ENCODE measurements around the gene TNF. TPM values are rescaled to one million over a fixed set of nuclear protein-coding genes. Genes with fewer than 3 reads are reported as not detected.

The TNF gene
- total and polyA plus RNA-seq, 2 of the 13 experiments (the other 11 are each of a cell fraction or from before 2014, with no cell fraction given), result not detected

DNA sequence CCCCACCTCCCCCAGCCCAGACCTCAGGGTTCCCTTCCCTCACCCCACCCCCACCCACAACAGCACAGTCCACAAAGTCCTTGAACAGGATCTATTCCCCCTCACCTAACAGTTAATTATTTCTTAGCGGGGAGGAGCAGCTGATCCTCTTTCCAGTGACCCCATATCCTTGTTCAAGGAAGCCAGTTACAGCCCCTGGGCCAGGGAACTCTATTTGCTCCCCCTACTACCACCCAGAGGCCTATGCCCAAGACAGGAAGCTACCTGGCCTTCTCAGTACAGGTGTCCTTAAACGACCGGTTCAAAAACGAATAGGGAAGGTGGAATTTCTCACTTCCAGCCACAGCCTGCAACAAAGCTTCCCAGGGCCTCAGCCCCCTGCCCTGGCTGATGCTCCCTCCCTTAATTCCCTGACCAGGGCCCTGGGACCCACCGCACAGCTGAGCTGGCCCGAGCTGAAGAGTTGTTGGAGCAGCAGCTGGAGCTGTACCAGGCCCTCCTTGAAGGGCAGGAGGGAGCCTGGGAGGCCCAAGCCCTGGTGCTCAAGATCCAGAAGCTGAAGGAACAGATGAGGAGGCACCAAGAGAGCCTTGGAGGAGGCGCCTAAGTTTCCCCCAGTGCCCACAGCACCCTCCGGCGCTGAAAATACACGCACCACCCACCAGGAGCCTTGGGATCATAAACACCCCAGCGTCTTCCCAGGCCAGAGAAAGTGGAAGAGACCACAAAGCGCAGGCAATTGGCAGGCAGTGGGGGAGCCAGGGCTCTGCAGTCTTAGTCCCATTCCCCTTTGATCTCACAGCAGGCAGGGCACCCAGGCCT, 45.8 kb upstream of the TNF start (continued):
- TF ChIP-seq, protein P1, sequence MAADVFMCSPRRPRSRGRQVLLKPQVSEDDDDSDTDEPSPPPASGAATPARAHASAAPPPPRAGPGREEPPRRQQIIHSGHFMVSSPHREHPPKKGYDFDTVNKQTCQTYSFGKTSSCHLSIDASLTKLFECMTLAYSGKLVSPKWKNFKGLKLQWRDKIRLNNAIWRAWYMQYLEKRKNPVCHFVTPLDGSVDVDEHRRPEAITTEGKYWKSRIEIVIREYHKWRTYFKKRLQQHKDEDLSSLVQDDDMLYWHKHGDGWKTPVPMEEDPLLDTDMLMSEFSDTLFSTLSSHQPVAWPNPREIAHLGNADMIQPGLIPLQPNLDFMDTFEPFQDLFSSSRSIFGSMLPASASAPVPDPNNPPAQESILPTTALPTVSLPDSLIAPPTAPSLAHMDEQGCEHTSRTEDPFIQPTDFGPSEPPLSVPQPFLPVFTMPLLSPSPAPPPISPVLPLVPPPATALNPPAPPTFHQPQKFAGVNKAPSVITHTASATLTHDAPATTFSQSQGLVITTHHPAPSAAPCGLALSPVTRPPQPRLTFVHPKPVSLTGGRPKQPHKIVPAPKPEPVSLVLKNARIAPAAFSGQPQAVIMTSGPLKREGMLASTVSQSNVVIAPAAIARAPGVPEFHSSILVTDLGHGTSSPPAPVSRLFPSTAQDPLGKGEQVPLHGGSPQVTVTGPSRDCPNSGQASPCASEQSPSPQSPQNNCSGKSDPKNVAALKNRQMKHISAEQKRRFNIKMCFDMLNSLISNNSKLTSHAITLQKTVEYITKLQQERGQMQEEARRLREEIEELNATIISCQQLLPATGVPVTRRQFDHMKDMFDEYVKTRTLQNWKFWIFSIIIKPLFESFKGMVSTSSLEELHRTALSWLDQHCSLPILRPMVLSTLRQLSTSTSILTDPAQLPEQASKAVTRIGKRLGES (CRISPR knock-in tag; IDR thresholded peaks at IDR 0.05; ENCODE audit: borderline replicate concordance), result 0 out of 2 replicates have a peak, but pooled peaks have one; percentile 25
- peak; percentile 73 for TF ChIP-seq CCAR2 (optimal IDR thresholded peaks at IDR 0.05; ENCODE audit: low read depth, low read length)
- TF ChIP-seq ZNF180 (CRISPR knock-in tag; IDR thresholded peaks at IDR 0.05; ENCODE audit: borderline replicate concordance, low read depth), result 0 out of 2 replicates have a peak, but pooled peaks have one; percentile 41
- 0 out of 2 replicates have a peak, but pooled peaks have one; percentile 1 for TF ChIP-seq HMG20B (CRISPR knock-in tag; conservative IDR thresholded peaks at IDR 0.05)
- TF ChIP-seq ZC3H13 (CRISPR knock-in tag; IDR thresholded peaks at IDR 0.05), result peak; percentile 16; the same call in 1 of the 2 replicates
- TF ChIP-seq ZNF850 (CRISPR knock-in tag; conservative IDR thresholded peaks at IDR 0.05), result 0 out of 2 replicates have a peak, but pooled peaks have one; percentile 47
- TF ChIP-seq HCFC1 (IDR thresholded peaks at IDR 0.05; ENCODE audit: low read depth, low read length), result no peak
- TF ChIP-seq, protein P2, sequence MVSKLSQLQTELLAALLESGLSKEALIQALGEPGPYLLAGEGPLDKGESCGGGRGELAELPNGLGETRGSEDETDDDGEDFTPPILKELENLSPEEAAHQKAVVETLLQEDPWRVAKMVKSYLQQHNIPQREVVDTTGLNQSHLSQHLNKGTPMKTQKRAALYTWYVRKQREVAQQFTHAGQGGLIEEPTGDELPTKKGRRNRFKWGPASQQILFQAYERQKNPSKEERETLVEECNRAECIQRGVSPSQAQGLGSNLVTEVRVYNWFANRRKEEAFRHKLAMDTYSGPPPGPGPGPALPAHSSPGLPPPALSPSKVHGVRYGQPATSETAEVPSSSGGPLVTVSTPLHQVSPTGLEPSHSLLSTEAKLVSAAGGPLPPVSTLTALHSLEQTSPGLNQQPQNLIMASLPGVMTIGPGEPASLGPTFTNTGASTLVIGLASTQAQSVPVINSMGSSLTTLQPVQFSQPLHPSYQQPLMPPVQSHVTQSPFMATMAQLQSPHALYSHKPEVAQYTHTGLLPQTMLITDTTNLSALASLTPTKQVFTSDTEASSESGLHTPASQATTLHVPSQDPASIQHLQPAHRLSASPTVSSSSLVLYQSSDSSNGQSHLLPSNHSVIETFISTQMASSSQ (IDR thresholded peaks at IDR 0.05; ENCODE audit: low read depth), result peak; percentile 84
- TF ChIP-seq, protein P2 (CRISPR knock-in tag; IDR thresholded peaks at IDR 0.05; ENCODE audit: borderline replicate concordance), result peak; percentile 81
- peak; percentile 35 for TF ChIP-seq THAP11 (CRISPR knock-in tag; IDR thresholded peaks at IDR 0.05)
- peak; percentile 58; the same call in 1 of the 2 replicates for TF ChIP-seq POLR2AphosphoS5 (IDR thresholded peaks at IDR 0.05; ENCODE audit: low read depth, low read length)
- TF ChIP-seq, protein P3, sequence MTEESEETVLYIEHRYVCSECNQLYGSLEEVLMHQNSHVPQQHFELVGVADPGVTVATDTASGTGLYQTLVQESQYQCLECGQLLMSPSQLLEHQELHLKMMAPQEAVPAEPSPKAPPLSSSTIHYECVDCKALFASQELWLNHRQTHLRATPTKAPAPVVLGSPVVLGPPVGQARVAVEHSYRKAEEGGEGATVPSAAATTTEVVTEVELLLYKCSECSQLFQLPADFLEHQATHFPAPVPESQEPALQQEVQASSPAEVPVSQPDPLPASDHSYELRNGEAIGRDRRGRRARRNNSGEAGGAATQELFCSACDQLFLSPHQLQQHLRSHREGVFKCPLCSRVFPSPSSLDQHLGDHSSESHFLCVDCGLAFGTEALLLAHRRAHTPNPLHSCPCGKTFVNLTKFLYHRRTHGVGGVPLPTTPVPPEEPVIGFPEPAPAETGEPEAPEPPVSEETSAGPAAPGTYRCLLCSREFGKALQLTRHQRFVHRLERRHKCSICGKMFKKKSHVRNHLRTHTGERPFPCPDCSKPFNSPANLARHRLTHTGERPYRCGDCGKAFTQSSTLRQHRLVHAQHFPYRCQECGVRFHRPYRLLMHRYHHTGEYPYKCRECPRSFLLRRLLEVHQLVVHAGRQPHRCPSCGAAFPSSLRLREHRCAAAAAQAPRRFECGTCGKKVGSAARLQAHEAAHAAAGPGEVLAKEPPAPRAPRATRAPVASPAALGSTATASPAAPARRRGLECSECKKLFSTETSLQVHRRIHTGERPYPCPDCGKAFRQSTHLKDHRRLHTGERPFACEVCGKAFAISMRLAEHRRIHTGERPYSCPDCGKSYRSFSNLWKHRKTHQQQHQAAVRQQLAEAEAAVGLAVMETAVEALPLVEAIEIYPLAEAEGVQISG (CRISPR knock-in tag; IDR thresholded peaks at IDR 0.05), result no peak
- no peak; the same call in 1 of the 2 replicates for TF ChIP-seq ZNF776 (CRISPR knock-in tag; IDR thresholded peaks at IDR 0.05)
- TF ChIP-seq ZNF772 (CRISPR knock-in tag; IDR thresholded peaks at IDR 0.05), result peak; percentile 45; the same call in 1 of the 2 replicates
- peak; percentile 36; the same call in 1 of the 2 replicates for TF ChIP-seq ZNF816 (CRISPR knock-in tag; IDR thresholded peaks at IDR 0.05; ENCODE audit: borderline replicate concordance)
